Testis (tissue), 2 donors: ENCODE measurements around the gene CLDN5.

Experiments used
- CTCF ChIP-seq, 3 experiments: fragments of 450-650 bp in 2 of 3; fragments of 200-600 bp in 1 of 3; sonication (generic) in 1 of 3; IDR thresholded peaks; one replicate each; pipeline ENCODE4 v1.5.1; 2016 to 2019; ENCODE audit warnings: antibody characterized with exemption in 3 of 3, mild to moderate bottlenecking in 2 of 3, moderate library complexity in 1 of 3
- POLR2A ChIP-seq: fragments of 450-650 bp; IDR thresholded peaks from one replicate; pipeline ENCODE4 v1.6.1; 2017; ENCODE audit warnings: antibody characterized with exemption, mild to moderate bottlenecking, moderate library complexity

DNA sequence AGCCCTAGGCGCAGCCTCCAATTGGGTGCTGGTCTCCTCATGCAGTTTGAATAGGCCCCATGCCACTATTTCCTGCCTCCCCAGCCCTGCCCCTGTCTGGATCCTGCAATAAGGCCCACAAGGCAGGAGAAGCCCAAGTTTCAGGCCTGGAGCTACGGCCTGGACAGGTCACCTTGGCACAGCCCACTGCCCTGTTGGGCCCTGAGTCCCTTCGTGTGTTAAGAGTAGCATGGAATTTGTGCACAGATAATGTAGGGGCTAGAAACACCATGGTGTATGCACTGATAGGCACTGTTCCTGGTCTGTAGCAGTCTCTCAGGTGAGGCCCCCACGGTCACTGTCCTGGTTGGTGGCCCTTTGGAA is 24.3 kb downstream of the CLDN5 start:
- TF ChIP-seq POLR2A (no peak), CTCF (IDR thresholded peaks at IDR 0.05) (no peak)
